A549 (cell line): ENCODE measurements around the gene PRSS36. TPM values are rescaled to one million over a fixed set of nuclear protein-coding genes. Genes with fewer than 3 reads are reported as not detected.

Experiments
- ATAC-seq, 2 experiments: fragments of 200-7000 bp in 1 of 2; fragments of >200 bp in 1 of 2; cut with Nextera tagmentation in 1 of 2; cut with Tn5 transposase in 1 of 2; 3 replicates each; pipeline versions ENCODE4 v1.8.0 to v1.9.1; 2018 to 2020; ENCODE audit warnings: mild to moderate bottlenecking in 1 of 2, moderate library complexity in 1 of 2
- CTCF ChIA-PET: fragments of 300-600 bp; sonication (Branson Sonifier 250); formaldehyde crosslinking; extraction: SDS; loops from one replicate; lab custom pipeline; 2021; ENCODE audit warnings: antibody characterized with exemption, inconsistent platforms; lab: Yijun Ruan, JAX
- POLR2A ChIA-PET: fragments of 350-600 bp; formaldehyde crosslinking; extraction: SDS; loops from one replicate; lab custom pipeline; 2021; ENCODE audit warnings: antibody characterized with exemption, inconsistent platforms; lab: Yijun Ruan, JAX
- DNase-seq, 2 experiments: peaks; one replicate each; pipeline versions ENCODE4 v3.0.0 to v3.0.0-alpha.2; 2011 to 2016; ENCODE audit warnings: low read depth in 1 of 2, low spot score in 1 of 2
- FAIRE-seq: peaks from 2 replicates; lab custom pipeline; 2011; peaks lifted over from hg19 to GRCh38; lab: Jason Lieb, UNC
- H3K27ac ChIP-seq, 2 experiments: fragments of >200 bp; sonication (Bioruptor Twin); formaldehyde crosslinking; 3 replicates each; pipeline ENCODE4 v1.5.1; 2016 to 2017
- H3K4me1 ChIP-seq: fragments of >200 bp; sonication (Bioruptor Twin); formaldehyde crosslinking; 3 replicates; pipeline ENCODE4 v1.6.1; 2016
- H3K4me2 ChIP-seq: fragments of >200 bp; sonication (Bioruptor Twin); formaldehyde crosslinking; 3 replicates; pipeline ENCODE4 v1.6.1; 2016
- H3K4me3 ChIP-seq: fragments of >200 bp; sonication (Bioruptor Twin); formaldehyde crosslinking; 3 replicates; pipeline ENCODE4 v1.5.1; 2016
- H3K9me3 ChIP-seq: fragments of >200 bp; sonication (Bioruptor Twin); formaldehyde crosslinking; 3 replicates; pipeline ENCODE4 v1.6.1; 2016
- CBX2 ChIP-seq: fragments of 200-600 bp; sonication (generic); IDR thresholded peaks from 2 replicates; pipeline ENCODE4 v1.6.1; 2016; ENCODE audit warnings: low read depth, mild to moderate bottlenecking, borderline replicate concordance
- EP300 ChIP-seq, 2 experiments: fragments of >200 bp; sonication (Bioruptor Twin); formaldehyde crosslinking; IDR thresholded peaks; 2 replicates in 1 of 2; 3 replicates in 1 of 2; pipeline ENCODE4 v1.6.1; 2016 to 2017
- FOSB ChIP-seq: fragments of 250-450 bp; sonication (Bioruptor Pico); IDR thresholded peaks from 2 replicates; pipeline ENCODE4 v1.5.0; 2020; ENCODE audit warnings: mild to moderate bottlenecking, moderate library complexity
- GATA3 ChIP-seq: IDR thresholded peaks from 2 replicates; pipeline ENCODE4 v1.6.1; 2012; ENCODE audit warnings: borderline replicate concordance
- HDAC2 ChIP-seq: fragments of 200-600 bp; sonication (generic); IDR thresholded peaks from 2 replicates; pipeline ENCODE4 v1.6.1; 2016
- HOXB13 ChIP-seq: fragments of 250-450 bp; sonication (Bioruptor Pico); IDR thresholded peaks from 2 replicates; pipeline ENCODE4 v1.5.0; 2020; ENCODE audit warnings: low read depth, mild to moderate bottlenecking, moderate library complexity
- PBX3 ChIP-seq: IDR thresholded peaks from 2 replicates; pipeline ENCODE4 v1.6.1; 2012
- RNF2 ChIP-seq: fragments of 200-600 bp; sonication (generic); IDR thresholded peaks from 2 replicates; pipeline ENCODE4 v1.6.1; 2016; ENCODE audit warnings: low read depth, mild to moderate bottlenecking, antibody characterized with exemption, moderate library complexity, borderline replicate concordance
- ZNF302 ChIP-seq: fragments of 250-450 bp; sonication (Bioruptor Pico); IDR thresholded peaks from 2 replicates; pipeline ENCODE4 v1.9.0; 2021; ENCODE audit warnings: inconsistent platforms, mild to moderate bottlenecking, moderate library complexity
- ZSCAN20 ChIP-seq: fragments of 250-450 bp; sonication (Bioruptor Pico); IDR thresholded peaks from 2 replicates; pipeline ENCODE4 v1.8.0; 2022; ENCODE audit warnings: mild to moderate bottlenecking, moderate library complexity
- WGBS: methylation state at CpG from one replicate; pipeline ENCODE4 v1.1.6; 2017; ENCODE audit errors: missing lambda C conversion rate; 5-methylcytosine and 5-hydroxymethylcytosine counted together
- polyA plus RNA-seq, 4 experiments: library from polyadenylated mRNA; depleted of rRNA in 3 of 4; stranded (reverse); fragments of >200 nt; fragmentation: RNase III in 1 of 4; extraction: RNeasy Plus Mini Kit Qiagen cat#74134 plus additional on column Dnase treatment in 1 of 4; gene quantifications; 2 replicates in 3 of 4; 3 replicates in 1 of 4; pipeline ENCODE4 v1.2.3, GENCODE V29; 2011 to 2017
- small RNA-seq, 6 experiments: library from RNA; depleted of rRNA; stranded (forward); fragments of <200 nt; gene quantifications; one replicate each; pipeline ENCODE3, GENCODE V24; 2012
- TF ChIP-seq, protein P1 (sequence below): fragments of >200 bp; sonication (Bioruptor Twin); formaldehyde crosslinking; IDR thresholded peaks from 2 replicates; pipeline ENCODE4 v1.6.1; 2016
- TF ChIP-seq, protein P2 (sequence below): fragments of 150-350 bp; IDR thresholded peaks from 2 replicates; pipeline ENCODE4 v1.6.1; 2014; ENCODE audit warnings: low read depth, mild to moderate bottlenecking, low read length
- TF ChIP-seq, protein P3 (sequence below): fragments of 200-600 bp; sonication (generic); IDR thresholded peaks from 2 replicates; pipeline ENCODE4 v1.6.1; 2016; ENCODE audit warnings: antibody characterized with exemption, mild to moderate bottlenecking, moderate library complexity

PRSS36 gene
- polyA plus RNA-seq, 2 of the 4 experiments (the other 2 are of a cell fraction): 0.41 to 0.75 TPM

- CTCF ChIA-PET: interaction anchor here (1.0 to 12.6 kb wide), 3 partner anchors 10 to 107 kb away, joined by 3 to 97 read pairs (median 3); partner anchors contain the start of genes HSD3B7, ZNF646 and ZNF668
- no peak overlapping the region for H3K27ac ChIP-seq
- ATAC-seq: no peak
- no peaks in the 10 kb centered on the region for H3K9me3 ChIP-seq
- no peak for DNase-seq
- TF ChIP-seq EP300 (IDR thresholded peaks at IDR 0.05): no peak
- no peak for TF ChIP-seq ZSCAN20 (CRISPR knock-in tag)
- TF ChIP-seq CBX2: no peak
- no peak for TF ChIP-seq HDAC2
- TF ChIP-seq, protein P1, sequence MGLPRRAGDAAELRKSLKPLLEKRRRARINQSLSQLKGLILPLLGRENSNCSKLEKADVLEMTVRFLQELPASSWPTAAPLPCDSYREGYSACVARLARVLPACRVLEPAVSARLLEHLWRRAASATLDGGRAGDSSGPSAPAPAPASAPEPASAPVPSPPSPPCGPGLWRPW: no peak
- no peak for TF ChIP-seq GATA3
- TF ChIP-seq, all 56 proteins: peak for 0
- WGBS: 69% methylated on average over 2 of the region's 2 CpGs
- FAIRE-seq: no peak
- H3K4me2 ChIP-seq: no peak overlapping the region
- POLR2A ChIA-PET: no interaction called here
- peaks cover 11% of the 10 kb centered on the region; the same call in 2 of the 3 replicates for H3K4me1 ChIP-seq
- no peak overlapping the region for H3K4me3 ChIP-seq
Measured at GRCh38 chr16:31090540-31090939, 59.3 kb downstream of the PRSS36 start.

DNA sequence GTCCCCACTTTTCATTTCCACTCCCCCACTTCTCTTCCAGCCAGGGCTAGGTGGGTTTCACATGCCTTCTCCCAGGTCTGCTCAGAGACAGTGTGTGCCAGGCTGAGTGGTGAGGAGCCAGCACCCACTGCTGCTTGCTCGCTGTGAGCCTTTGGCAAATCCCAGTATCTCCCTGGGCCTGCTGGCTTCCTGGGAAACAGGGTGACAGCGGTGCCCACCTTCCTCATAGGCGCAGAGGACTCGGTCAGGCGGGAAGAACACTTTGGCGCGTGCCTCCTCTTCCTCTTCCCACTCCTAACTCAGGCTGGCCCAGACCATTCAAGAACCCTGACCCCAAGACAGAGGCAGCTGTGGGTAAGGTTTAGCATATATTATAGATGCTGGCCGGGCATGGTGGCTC is 60.7 kb downstream of the PRSS36 start:
- H3K27ac ChIP-seq: no peak overlapping the region
- TF ChIP-seq ZNF302: no peak
- TF ChIP-seq PBX3: no peak
- TF ChIP-seq HOXB13: no peak
- TF ChIP-seq, protein P2, sequence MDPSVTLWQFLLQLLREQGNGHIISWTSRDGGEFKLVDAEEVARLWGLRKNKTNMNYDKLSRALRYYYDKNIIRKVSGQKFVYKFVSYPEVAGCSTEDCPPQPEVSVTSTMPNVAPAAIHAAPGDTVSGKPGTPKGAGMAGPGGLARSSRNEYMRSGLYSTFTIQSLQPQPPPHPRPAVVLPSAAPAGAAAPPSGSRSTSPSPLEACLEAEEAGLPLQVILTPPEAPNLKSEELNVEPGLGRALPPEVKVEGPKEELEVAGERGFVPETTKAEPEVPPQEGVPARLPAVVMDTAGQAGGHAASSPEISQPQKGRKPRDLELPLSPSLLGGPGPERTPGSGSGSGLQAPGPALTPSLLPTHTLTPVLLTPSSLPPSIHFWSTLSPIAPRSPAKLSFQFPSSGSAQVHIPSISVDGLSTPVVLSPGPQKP: no peak
- TF ChIP-seq, protein P3, sequence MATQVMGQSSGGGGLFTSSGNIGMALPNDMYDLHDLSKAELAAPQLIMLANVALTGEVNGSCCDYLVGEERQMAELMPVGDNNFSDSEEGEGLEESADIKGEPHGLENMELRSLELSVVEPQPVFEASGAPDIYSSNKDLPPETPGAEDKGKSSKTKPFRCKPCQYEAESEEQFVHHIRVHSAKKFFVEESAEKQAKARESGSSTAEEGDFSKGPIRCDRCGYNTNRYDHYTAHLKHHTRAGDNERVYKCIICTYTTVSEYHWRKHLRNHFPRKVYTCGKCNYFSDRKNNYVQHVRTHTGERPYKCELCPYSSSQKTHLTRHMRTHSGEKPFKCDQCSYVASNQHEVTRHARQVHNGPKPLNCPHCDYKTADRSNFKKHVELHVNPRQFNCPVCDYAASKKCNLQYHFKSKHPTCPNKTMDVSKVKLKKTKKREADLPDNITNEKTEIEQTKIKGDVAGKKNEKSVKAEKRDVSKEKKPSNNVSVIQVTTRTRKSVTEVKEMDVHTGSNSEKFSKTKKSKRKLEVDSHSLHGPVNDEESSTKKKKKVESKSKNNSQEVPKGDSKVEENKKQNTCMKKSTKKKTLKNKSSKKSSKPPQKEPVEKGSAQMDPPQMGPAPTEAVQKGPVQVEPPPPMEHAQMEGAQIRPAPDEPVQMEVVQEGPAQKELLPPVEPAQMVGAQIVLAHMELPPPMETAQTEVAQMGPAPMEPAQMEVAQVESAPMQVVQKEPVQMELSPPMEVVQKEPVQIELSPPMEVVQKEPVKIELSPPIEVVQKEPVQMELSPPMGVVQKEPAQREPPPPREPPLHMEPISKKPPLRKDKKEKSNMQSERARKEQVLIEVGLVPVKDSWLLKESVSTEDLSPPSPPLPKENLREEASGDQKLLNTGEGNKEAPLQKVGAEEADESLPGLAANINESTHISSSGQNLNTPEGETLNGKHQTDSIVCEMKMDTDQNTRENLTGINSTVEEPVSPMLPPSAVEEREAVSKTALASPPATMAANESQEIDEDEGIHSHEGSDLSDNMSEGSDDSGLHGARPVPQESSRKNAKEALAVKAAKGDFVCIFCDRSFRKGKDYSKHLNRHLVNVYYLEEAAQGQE: no peak
- TF ChIP-seq RNF2: no peak
- TF ChIP-seq FOSB (CRISPR knock-in tag): no peak
- TF ChIP-seq EP300 (IDR thresholded peaks at IDR 0.05): no peak
- TF ChIP-seq, all 56 proteins: peak for 0
- Histone ChIP-seq H3K9me3 (no peaks in the 10 kb centered on the region), H3K4me1 (peaks cover 11% of the 10 kb centered on the region; the same call in 2 of the 3 replicates), H3K4me3 (no peak overlapping the region), H3K4me2 (no peak overlapping the region)
- 96% methylated on average over 7 of the region's 8 CpGs for WGBS
- ATAC-seq (no peak), FAIRE-seq (no peak), DNase-seq (no peak)
- CTCF ChIA-PET: interaction anchor here (0.6 to 2.4 kb wide), 4 partner anchors 104 to 331 kb away, joined by 3 to 11 read pairs (median 4); partner anchors contain the start of gene HSD3B7
- POLR2A ChIA-PET: no interaction called here

Small RNA genes lying within 50 kb of the gene (small RNA-seq; reads per million reads assigned to genes)
- gene AC009088.4: 0 to 2.1 (median 0) reads per million in 6 experiments
- gene NDUFA3P6: 0 reads per million in 6 experiments

Other genes starting within 250 kb of the PRSS36 start
- gene FBXL19, start 226.5 kb downstream of the PRSS36 start, polyA plus RNA-seq (2011; rRNA removed): 5.6 and 7.0 TPM in 2 replicates
- 15.5 to 21.5 TPM (median 18.3 TPM) in 3 replicates for gene FBXL19, start 226.5 kb downstream of the PRSS36 start, polyA plus RNA-seq (2017; fragmentation: RNase III; extraction: RNeasy Plus Mini Kit Qiagen cat#74134 plus additional on column Dnase treatment)
- gene ORAI3, start 201.0 kb downstream of the PRSS36 start, polyA plus RNA-seq (2011; rRNA removed): 14.1 and 17.3 TPM in 2 replicates
- gene ORAI3, start 201.0 kb downstream of the PRSS36 start, polyA plus RNA-seq (2017; fragmentation: RNase III; extraction: RNeasy Plus Mini Kit Qiagen cat#74134 plus additional on column Dnase treatment): 7.1 to 11.8 TPM (median 10.5 TPM) in 3 replicates
- 2.0 and 3.8 TPM in 2 replicates for gene SETD1A, start 192.3 kb downstream of the PRSS36 start, polyA plus RNA-seq (2011; rRNA removed)
- gene SETD1A, start 192.3 kb downstream of the PRSS36 start, polyA plus RNA-seq (2017; fragmentation: RNase III; extraction: RNeasy Plus Mini Kit Qiagen cat#74134 plus additional on column Dnase treatment): 15.7 to 22.6 TPM (median 21.2 TPM) in 3 replicates
- 10.5 and 15.2 TPM in 2 replicates for gene HSD3B7, start 164.9 kb downstream of the PRSS36 start, polyA plus RNA-seq (2011; rRNA removed)
- gene HSD3B7, start 164.9 kb downstream of the PRSS36 start, polyA plus RNA-seq (2017; fragmentation: RNase III; extraction: RNeasy Plus Mini Kit Qiagen cat#74134 plus additional on column Dnase treatment): 17.3 to 20.1 TPM (median 19.7 TPM) in 3 replicates
- 2.6 and 2.7 TPM in 2 replicates for gene STX1B, start 139.4 kb downstream of the PRSS36 start, polyA plus RNA-seq (2011; rRNA removed)
- gene STX1B, start 139.4 kb downstream of the PRSS36 start, polyA plus RNA-seq (2017; fragmentation: RNase III; extraction: RNeasy Plus Mini Kit Qiagen cat#74134 plus additional on column Dnase treatment): 2.4 to 4.4 TPM (median 2.8 TPM) in 3 replicates
- 37.0 and 39.7 TPM in 2 replicates for gene STX4, start 116.5 kb downstream of the PRSS36 start, polyA plus RNA-seq (2011; rRNA removed)
- gene STX4, start 116.5 kb downstream of the PRSS36 start, polyA plus RNA-seq (2017; fragmentation: RNase III; extraction: RNeasy Plus Mini Kit Qiagen cat#74134 plus additional on column Dnase treatment): 67.9 to 79.5 TPM (median 73.9 TPM) in 3 replicates
- gene ZNF668, start 75.8 kb downstream of the PRSS36 start, polyA plus RNA-seq (2011; rRNA removed): 3.9 and 4.7 TPM in 2 replicates
- gene ZNF668, start 75.8 kb downstream of the PRSS36 start, polyA plus RNA-seq (2017; fragmentation: RNase III; extraction: RNeasy Plus Mini Kit Qiagen cat#74134 plus additional on column Dnase treatment): 9.8 to 10.7 TPM (median 10.7 TPM) in 3 replicates
- 3.0 and 4.3 TPM in 2 replicates for gene ZNF646, start 75.6 kb downstream of the PRSS36 start, polyA plus RNA-seq (2011; rRNA removed)
- gene ZNF646, start 75.6 kb downstream of the PRSS36 start, polyA plus RNA-seq (2017; fragmentation: RNase III; extraction: RNeasy Plus Mini Kit Qiagen cat#74134 plus additional on column Dnase treatment): 7.8 to 9.1 TPM (median 8.2 TPM) in 3 replicates
- gene PRSS53, start 61.1 kb downstream of the PRSS36 start, polyA plus RNA-seq (2011; rRNA removed): 0.78 and 0.79 TPM in 2 replicates
- 1.2 to 1.7 TPM (median 1.5 TPM) in 3 replicates for gene PRSS53, start 61.1 kb downstream of the PRSS36 start, polyA plus RNA-seq (2017; fragmentation: RNase III; extraction: RNeasy Plus Mini Kit Qiagen cat#74134 plus additional on column Dnase treatment)
- 101 and 136 TPM in 2 replicates for gene VKORC1, start 55.3 kb downstream of the PRSS36 start, polyA plus RNA-seq (2011; rRNA removed)
- gene VKORC1, start 55.3 kb downstream of the PRSS36 start, polyA plus RNA-seq (2017; fragmentation: RNase III; extraction: RNeasy Plus Mini Kit Qiagen cat#74134 plus additional on column Dnase treatment): 83.6 to 97.6 TPM (median 94.2 TPM) in 3 replicates
- gene BCKDK, start 41.7 kb downstream of the PRSS36 start, polyA plus RNA-seq (2011; rRNA removed): 20.7 and 22.1 TPM in 2 replicates
- 35.1 to 36.7 TPM (median 36.4 TPM) in 3 replicates for gene BCKDK, start 41.7 kb downstream of the PRSS36 start, polyA plus RNA-seq (2017; fragmentation: RNase III; extraction: RNeasy Plus Mini Kit Qiagen cat#74134 plus additional on column Dnase treatment)
- gene KAT8, start 32.4 kb downstream of the PRSS36 start, polyA plus RNA-seq (2011; rRNA removed): 42.2 and 52.9 TPM in 2 replicates
- 34.0 to 38.3 TPM (median 34.4 TPM) in 3 replicates for gene KAT8, start 32.4 kb downstream of the PRSS36 start, polyA plus RNA-seq (2017; fragmentation: RNase III; extraction: RNeasy Plus Mini Kit Qiagen cat#74134 plus additional on column Dnase treatment)
- gene PRSS8, start 14.3 kb downstream of the PRSS36 start, polyA plus RNA-seq (2011; rRNA removed): 0.04 and 0.08 TPM in 2 replicates
- gene PRSS8, start 14.3 kb downstream of the PRSS36 start, polyA plus RNA-seq (2017; fragmentation: RNase III; extraction: RNeasy Plus Mini Kit Qiagen cat#74134 plus additional on column Dnase treatment): 0.09 to 0.21 TPM (median 0.15 TPM) in 3 replicates
- gene FUS, start 30.1 kb upstream of the PRSS36 start, polyA plus RNA-seq (2011; rRNA removed): 168 and 224 TPM in 2 replicates
- gene FUS, start 30.1 kb upstream of the PRSS36 start, polyA plus RNA-seq (2017; fragmentation: RNase III; extraction: RNeasy Plus Mini Kit Qiagen cat#74134 plus additional on column Dnase treatment): 740 to 780 TPM (median 745 TPM) in 3 replicates
- 16.1 and 20.0 TPM in 2 replicates for gene PYCARD, start 52.7 kb upstream of the PRSS36 start, polyA plus RNA-seq (2011; rRNA removed)
- 26.4 to 32.2 TPM (median 30.1 TPM) in 3 replicates for gene PYCARD, start 52.7 kb upstream of the PRSS36 start, polyA plus RNA-seq (2017; fragmentation: RNase III; extraction: RNeasy Plus Mini Kit Qiagen cat#74134 plus additional on column Dnase treatment)
- not detected in 2 replicates for gene TRIM72, start 64.1 kb upstream of the PRSS36 start, polyA plus RNA-seq (2011; rRNA removed)
- 0.04 TPM in 1 of 3 replicates, not detected in the others for gene TRIM72, start 64.1 kb upstream of the PRSS36 start, polyA plus RNA-seq (2017; fragmentation: RNase III; extraction: RNeasy Plus Mini Kit Qiagen cat#74134 plus additional on column Dnase treatment)
- not detected in 2 replicates for gene PYDC1, start 67.1 kb upstream of the PRSS36 start, polyA plus RNA-seq (2011; rRNA removed)
- gene PYDC1, start 67.1 kb upstream of the PRSS36 start, polyA plus RNA-seq (2017; fragmentation: RNase III; extraction: RNeasy Plus Mini Kit Qiagen cat#74134 plus additional on column Dnase treatment): not detected in 3 replicates
- 0.77 and 0.88 TPM in 2 replicates for gene ITGAM, start 109.9 kb upstream of the PRSS36 start, polyA plus RNA-seq (2011; rRNA removed)
- 0.84 to 1.5 TPM (median 1.3 TPM) in 3 replicates for gene ITGAM, start 109.9 kb upstream of the PRSS36 start, polyA plus RNA-seq (2017; fragmentation: RNase III; extraction: RNeasy Plus Mini Kit Qiagen cat#74134 plus additional on column Dnase treatment)
- 0.87 and 1.4 TPM in 2 replicates for gene ITGAX, start 205.1 kb upstream of the PRSS36 start, polyA plus RNA-seq (2011; rRNA removed)
- gene ITGAX, start 205.1 kb upstream of the PRSS36 start, polyA plus RNA-seq (2017; fragmentation: RNase III; extraction: RNeasy Plus Mini Kit Qiagen cat#74134 plus additional on column Dnase treatment): 0.35 to 0.79 TPM (median 0.49 TPM) in 3 replicates
- not detected in 2 replicates for gene ITGAD, start 243.3 kb upstream of the PRSS36 start, polyA plus RNA-seq (2011; rRNA removed)
- gene ITGAD, start 243.3 kb upstream of the PRSS36 start, polyA plus RNA-seq (2017; fragmentation: RNase III; extraction: RNeasy Plus Mini Kit Qiagen cat#74134 plus additional on column Dnase treatment): not detected in 3 replicates